SK-N-SH treated with all-trans-retinoic acid at 6 μM for 48 hours (cell line): ENCODE results near the gene NAA10.

Source experiments
- ATAC-seq: fragments of 200-7000 bp; cut with Tn5 transposase; 3 replicates; pipeline ENCODE4 v1.9.1; 2020; ENCODE audit warnings: mild to moderate bottlenecking, moderate library complexity
- BACH2 ChIP-seq: fragments of 250-450 bp; sonication (Bioruptor Pico); IDR thresholded peaks from 2 replicates; pipeline ENCODE4 v1.9.0; 2021; ENCODE audit warnings: mild to moderate bottlenecking, borderline replicate concordance
- CREB5 ChIP-seq: fragments of 250-450 bp; sonication (Bioruptor Pico); IDR thresholded peaks from 2 replicates; pipeline ENCODE4 v1.5.1; 2020; ENCODE audit warnings: low read depth, mild to moderate bottlenecking, moderate library complexity
- CSRNP3 ChIP-seq: fragments of 250-450 bp; sonication (Bioruptor Pico); IDR thresholded peaks from 2 replicates; pipeline ENCODE4 v1.5.1; 2021; ENCODE audit warnings: mild to moderate bottlenecking, moderate library complexity
- ESRRG ChIP-seq: fragments of 250-450 bp; sonication (Bioruptor Pico); IDR thresholded peaks from 2 replicates; pipeline ENCODE4 v1.6.1; 2021; ENCODE audit warnings: mild to moderate bottlenecking
- GLIS3 ChIP-seq: fragments of 250-450 bp; sonication (Bioruptor Pico); IDR thresholded peaks from 2 replicates; pipeline ENCODE4 v1.5.0; 2020; ENCODE audit warnings: mild to moderate bottlenecking, moderate library complexity
- ISL1 ChIP-seq: fragments of 250-450 bp; sonication (Bioruptor Pico); IDR thresholded peaks from 2 replicates; pipeline ENCODE4 v2.1.2; 2022; ENCODE audit warnings: mild to moderate bottlenecking, moderate library complexity
- PPARA ChIP-seq: fragments of 250-450 bp; sonication (Bioruptor Pico); IDR thresholded peaks from 2 replicates; pipeline ENCODE4 v1.5.0; 2020; ENCODE audit warnings: mild to moderate bottlenecking, borderline replicate concordance
- ZC3H10 ChIP-seq: fragments of 250-450 bp; sonication (Bioruptor Pico); IDR thresholded peaks from 2 replicates; pipeline ENCODE4 v1.5.1; 2021; ENCODE audit warnings: mild to moderate bottlenecking, moderate library complexity
- ZFP3 ChIP-seq: fragments of 250-450 bp; sonication (Bioruptor Pico); IDR thresholded peaks from 2 replicates; pipeline ENCODE4 v1.5.0; 2020; ENCODE audit warnings: mild to moderate bottlenecking, moderate library complexity
- ZFP30 ChIP-seq: fragments of 450-650 bp; formaldehyde crosslinking; IDR thresholded peaks from 2 replicates; pipeline ENCODE4 v1.5.0; 2022; ENCODE audit warnings: mild to moderate bottlenecking, moderate library complexity
- ZNF565 ChIP-seq: fragments of 450-650 bp; formaldehyde crosslinking; conservative IDR thresholded peaks from 2 replicates; pipeline ENCODE4 v1.5.0; 2020; ENCODE audit warnings: low read depth, mild to moderate bottlenecking, moderate library complexity
- ZNF70 ChIP-seq: fragments of 450-650 bp; formaldehyde crosslinking; IDR thresholded peaks from 2 replicates; pipeline ENCODE4 v1.5.0; 2020; ENCODE audit warnings: mild to moderate bottlenecking, moderate library complexity
- TF ChIP-seq, protein P1 (sequence below): fragments of 250-450 bp; sonication (Bioruptor Pico); IDR thresholded peaks from 2 replicates; pipeline ENCODE4 v1.8.0; 2021; ENCODE audit warnings: low read depth, mild to moderate bottlenecking, moderate library complexity, borderline replicate concordance
- TF ChIP-seq, protein P2 (sequence below): fragments of 250-450 bp; sonication (Bioruptor Pico); IDR thresholded peaks from 2 replicates; pipeline ENCODE4 v1.8.0; 2020; ENCODE audit warnings: mild to moderate bottlenecking, moderate library complexity, borderline replicate concordance
- TF ChIP-seq, protein P3 (sequence below): fragments of 250-450 bp; sonication (Bioruptor Pico); IDR thresholded peaks from 2 replicates; pipeline ENCODE4 v1.5.0; 2020; ENCODE audit warnings: mild to moderate bottlenecking, moderate library complexity

Gene NAA10

GRCh38 chrX:153968754-153969124 lies 33.9 kb upstream of the NAA10 start:
- TF ChIP-seq ESRRG (CRISPR knock-in tag) = no peak
- TF ChIP-seq ZNF70 = no peak
- TF ChIP-seq CREB5 (CRISPR knock-in tag) = no peak
- TF ChIP-seq, all 23 proteins: peak for 0
- no peak for ATAC-seq

- TF ChIP-seq ZFP30 (CRISPR knock-in tag) (no peak), CREB5 (CRISPR knock-in tag) (no peak), ZNF565 (CRISPR knock-in tag) (no peak), ZFP3 (CRISPR knock-in tag) (no peak), PPARA (CRISPR knock-in tag) (no peak)
- TF ChIP-seq, protein P1, sequence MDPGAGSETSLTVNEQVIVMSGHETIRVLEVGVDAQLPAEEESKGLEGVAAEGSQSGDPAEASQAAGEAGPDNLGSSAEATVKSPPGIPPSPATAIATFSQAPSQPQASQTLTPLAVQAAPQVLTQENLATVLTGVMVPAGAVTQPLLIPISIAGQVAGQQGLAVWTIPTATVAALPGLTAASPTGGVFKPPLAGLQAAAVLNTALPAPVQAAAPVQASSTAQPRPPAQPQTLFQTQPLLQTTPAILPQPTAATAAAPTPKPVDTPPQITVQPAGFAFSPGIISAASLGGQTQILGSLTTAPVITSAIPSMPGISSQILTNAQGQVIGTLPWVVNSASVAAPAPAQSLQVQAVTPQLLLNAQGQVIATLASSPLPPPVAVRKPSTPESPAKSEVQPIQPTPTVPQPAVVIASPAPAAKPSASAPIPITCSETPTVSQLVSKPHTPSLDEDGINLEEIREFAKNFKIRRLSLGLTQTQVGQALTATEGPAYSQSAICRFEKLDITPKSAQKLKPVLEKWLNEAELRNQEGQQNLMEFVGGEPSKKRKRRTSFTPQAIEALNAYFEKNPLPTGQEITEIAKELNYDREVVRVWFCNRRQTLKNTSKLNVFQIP (CRISPR knock-in tag) = no peak
- TF ChIP-seq, all 23 proteins: peak for 0
- no peak for ATAC-seq
Observed at GRCh38 chrX:153968255-153968654, 33.4 kb upstream of the NAA10 start.

DNA sequence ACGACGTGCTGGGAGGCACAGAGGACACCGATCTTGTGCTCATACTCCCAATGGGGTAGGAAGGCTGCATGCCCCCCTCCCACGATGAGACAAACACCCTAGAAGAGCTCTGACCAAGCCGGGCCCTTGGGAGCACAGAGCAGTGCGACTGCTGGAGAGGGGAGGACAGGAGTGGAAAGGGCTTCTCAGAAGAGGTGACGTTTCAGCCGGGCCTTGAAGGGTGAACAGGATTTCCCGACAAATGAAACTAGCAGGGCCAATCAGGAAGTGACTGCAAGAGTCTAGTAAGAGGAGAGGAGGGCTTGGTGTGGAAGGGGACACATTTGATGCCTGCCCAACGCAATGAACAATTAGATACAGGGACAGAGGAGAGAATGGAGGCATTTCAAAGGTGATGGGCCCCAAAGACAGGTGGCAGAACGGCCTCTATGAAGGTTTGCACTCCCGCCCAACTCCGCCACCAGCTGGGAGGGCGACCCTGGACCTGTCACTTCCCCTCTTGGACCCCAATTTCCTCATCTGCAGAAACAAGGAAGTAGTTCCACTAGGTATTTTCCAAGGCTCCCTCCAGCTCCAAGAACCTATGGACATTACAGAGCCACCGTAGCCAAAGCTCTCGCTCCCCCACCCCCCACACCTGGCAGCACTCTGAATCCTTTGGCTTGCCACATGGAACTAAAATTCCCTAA lies 32.8 kb upstream of the NAA10 start:
- ATAC-seq = no peak
- TF ChIP-seq ISL1 (CRISPR knock-in tag) (no peak), ZFP3 (CRISPR knock-in tag) (peak; percentile 69)

- TF ChIP-seq, protein P1 (CRISPR knock-in tag) = no peak
- TF ChIP-seq ZC3H10 (CRISPR knock-in tag) = no peak
- TF ChIP-seq CREB5 (CRISPR knock-in tag) = no peak
- no peak for TF ChIP-seq BACH2
- TF ChIP-seq ZNF70 = no peak
- no peak for TF ChIP-seq GLIS3
- TF ChIP-seq ZFP3 (CRISPR knock-in tag) = no peak
- TF ChIP-seq ISL1 (CRISPR knock-in tag) = no peak
- TF ChIP-seq, protein P2, sequence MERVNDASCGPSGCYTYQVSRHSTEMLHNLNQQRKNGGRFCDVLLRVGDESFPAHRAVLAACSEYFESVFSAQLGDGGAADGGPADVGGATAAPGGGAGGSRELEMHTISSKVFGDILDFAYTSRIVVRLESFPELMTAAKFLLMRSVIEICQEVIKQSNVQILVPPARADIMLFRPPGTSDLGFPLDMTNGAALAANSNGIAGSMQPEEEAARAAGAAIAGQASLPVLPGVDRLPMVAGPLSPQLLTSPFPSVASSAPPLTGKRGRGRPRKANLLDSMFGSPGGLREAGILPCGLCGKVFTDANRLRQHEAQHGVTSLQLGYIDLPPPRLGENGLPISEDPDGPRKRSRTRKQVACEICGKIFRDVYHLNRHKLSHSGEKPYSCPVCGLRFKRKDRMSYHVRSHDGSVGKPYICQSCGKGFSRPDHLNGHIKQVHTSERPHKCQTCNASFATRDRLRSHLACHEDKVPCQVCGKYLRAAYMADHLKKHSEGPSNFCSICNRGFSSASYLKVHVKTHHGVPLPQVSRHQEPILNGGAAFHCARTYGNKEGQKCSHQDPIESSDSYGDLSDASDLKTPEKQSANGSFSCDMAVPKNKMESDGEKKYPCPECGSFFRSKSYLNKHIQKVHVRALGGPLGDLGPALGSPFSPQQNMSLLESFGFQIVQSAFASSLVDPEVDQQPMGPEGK (CRISPR knock-in tag) = no peak
- no peak for TF ChIP-seq CSRNP3
- TF ChIP-seq PPARA (CRISPR knock-in tag) = no peak
- TF ChIP-seq, protein P3, sequence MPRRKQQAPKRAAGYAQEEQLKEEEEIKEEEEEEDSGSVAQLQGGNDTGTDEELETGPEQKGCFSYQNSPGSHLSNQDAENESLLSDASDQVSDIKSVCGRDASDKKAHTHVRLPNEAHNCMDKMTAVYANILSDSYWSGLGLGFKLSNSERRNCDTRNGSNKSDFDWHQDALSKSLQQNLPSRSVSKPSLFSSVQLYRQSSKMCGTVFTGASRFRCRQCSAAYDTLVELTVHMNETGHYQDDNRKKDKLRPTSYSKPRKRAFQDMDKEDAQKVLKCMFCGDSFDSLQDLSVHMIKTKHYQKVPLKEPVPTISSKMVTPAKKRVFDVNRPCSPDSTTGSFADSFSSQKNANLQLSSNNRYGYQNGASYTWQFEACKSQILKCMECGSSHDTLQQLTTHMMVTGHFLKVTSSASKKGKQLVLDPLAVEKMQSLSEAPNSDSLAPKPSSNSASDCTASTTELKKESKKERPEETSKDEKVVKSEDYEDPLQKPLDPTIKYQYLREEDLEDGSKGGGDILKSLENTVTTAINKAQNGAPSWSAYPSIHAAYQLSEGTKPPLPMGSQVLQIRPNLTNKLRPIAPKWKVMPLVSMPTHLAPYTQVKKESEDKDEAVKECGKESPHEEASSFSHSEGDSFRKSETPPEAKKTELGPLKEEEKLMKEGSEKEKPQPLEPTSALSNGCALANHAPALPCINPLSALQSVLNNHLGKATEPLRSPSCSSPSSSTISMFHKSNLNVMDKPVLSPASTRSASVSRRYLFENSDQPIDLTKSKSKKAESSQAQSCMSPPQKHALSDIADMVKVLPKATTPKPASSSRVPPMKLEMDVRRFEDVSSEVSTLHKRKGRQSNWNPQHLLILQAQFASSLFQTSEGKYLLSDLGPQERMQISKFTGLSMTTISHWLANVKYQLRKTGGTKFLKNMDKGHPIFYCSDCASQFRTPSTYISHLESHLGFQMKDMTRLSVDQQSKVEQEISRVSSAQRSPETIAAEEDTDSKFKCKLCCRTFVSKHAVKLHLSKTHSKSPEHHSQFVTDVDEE (CRISPR knock-in tag) = no peak
Observed at GRCh38 chrX:153966841-153967535, 32.2 kb upstream of the NAA10 start.

More at GRCh38 chrX:153966841-153967535, 32.2 kb upstream of the NAA10 start:
- ATAC-seq = no peak
